Raji (cell line): ENCODE measurements around the gene TBC1D16.

Source experiments
- POLR2A ChIP-seq: IDR thresholded peaks from 2 replicates; pipeline ENCODE4 v1.6.1; 2011; ENCODE audit warnings: low read depth, low read length, control low read depth; ENCODE audit not compliant: insufficient read depth

Gene TBC1D16

GRCh38 chr17:79914813-79915740 is 120.6 kb downstream of the TBC1D16 start:
- TF ChIP-seq POLR2A, result no peak

DNA sequence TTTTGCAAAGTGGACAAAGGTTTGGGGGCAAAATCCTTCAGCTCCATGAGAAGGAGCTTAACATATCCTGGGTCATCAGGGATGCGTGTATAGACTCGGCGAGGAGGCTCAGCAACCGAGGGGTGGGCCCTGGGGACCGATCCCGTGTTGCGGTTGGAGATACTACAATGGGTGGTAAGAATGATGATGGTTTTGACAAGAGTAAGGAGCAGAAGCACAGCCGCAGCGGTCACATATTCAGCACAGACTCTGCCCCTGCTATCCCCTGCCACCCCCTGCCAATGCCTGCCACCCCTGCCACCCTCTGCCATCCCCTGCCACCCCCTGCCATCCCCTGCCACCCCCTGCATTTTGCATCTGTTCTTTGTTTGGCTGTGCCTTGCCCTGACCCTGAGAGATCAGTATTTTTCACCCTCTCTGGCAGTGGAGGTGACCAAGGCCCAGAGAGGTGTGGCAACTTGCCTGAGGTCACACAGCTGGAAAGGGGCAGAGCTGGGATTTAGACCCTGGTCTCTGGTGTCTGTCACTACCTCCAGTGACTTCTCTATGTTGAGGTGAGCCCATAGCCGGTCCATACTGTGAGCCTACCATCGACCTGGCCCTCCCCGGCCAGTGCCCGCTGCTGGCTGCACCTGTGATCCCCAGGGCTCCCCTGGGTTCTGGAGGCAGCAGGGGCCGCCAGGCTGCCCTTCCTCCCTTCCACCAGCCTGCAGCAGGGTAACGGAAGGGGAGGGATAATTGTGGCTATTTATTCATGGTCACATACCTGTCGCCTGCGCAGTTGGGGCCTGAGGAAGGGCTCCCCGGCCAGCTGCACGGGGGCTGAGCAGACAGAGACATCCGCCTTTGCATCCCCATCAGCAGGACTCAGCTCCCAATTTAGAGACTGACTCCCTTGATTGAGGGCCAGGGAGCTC is 121.5 kb downstream of the TBC1D16 start:
- no peak for TF ChIP-seq POLR2A

- no peak for TF ChIP-seq POLR2A
Observed at GRCh38 chr17:79913451-79913850, 122.2 kb downstream of the TBC1D16 start.

DNA sequence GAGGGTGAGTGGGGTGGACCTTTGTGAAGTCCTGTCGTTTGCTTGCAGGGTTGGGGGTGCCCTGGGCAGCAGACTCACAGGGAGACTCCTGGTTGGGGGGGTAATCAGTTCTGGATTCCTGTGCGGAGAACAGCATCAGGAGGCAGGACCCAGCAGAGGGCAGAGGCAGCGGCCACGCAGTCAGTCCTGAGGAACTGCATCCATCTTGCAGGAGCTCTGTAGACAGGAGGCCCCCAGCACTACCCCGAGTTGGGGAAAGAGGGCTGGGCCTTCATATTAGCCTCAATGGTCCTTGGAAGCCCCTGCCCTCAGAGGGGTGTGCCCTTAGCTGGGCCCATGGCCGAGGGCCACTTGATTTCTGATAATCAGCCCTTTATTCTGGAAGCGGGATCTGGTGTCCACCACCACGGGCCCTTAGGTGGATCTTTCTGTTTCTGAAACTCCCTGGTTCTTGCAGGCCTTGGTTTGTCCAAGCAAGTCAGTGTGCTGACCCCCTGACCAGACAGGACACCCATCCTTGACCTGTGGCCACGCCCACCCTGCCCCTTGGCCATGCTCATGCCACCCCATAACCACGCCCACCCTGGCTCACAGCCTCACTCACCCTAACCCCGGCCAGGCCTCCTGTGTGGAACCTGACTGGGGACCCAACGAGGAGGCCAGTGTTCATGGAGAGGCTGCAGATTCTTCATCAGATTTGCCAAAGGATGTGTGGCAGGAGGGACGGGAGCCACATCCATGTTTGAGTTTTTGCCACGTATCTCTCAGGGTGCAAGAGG is 122.9 kb downstream of the TBC1D16 start:
- TF ChIP-seq POLR2A, result no peak

GRCh38 chr17:79911430-79912399 is 124.0 kb downstream of the TBC1D16 start:
- TF ChIP-seq POLR2A, result no peak

DNA sequence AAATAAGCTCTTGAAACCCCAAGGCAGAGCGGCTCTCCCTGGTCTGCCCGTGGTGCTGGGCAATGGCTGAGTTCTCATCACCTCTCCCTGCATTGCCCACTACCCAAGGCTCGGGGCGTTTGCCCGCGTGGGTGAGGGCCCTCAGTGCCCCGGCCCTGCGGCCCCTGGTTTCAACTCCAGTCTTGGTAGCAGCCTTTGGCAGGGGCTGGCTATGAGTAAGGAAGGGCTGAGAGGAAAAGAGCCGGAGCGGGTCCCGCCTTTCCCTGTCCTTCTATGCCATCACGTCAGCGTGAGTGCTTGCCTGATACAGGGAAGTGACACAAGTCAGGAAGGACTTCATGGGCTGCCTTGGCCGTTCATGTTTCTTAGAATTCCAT is 124.7 kb downstream of the TBC1D16 start:
- TF ChIP-seq POLR2A, result no peak

- no peak for TF ChIP-seq POLR2A
Observed at GRCh38 chr17:79909121-79909520, 126.6 kb downstream of the TBC1D16 start.

DNA sequence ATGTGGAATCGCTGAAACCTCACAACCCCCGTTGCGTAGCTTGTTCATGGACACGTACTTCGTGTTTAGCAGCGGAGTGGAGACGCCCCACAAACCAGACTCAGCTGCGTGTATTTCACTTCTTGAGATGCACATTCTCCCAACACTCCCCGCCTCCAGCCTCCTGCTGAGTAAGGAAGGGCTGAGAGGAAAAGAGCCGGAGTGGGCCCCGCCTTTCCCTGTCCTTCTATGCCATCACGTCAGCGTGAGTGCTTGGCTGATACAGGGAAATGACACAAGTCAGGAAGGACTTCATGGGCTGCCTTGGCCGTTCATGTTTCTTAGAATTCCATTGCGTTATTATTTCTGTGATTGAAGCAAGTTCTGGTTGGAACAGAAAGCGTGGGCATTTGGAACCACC is 127.8 kb downstream of the TBC1D16 start:
- no peak for TF ChIP-seq POLR2A

- TF ChIP-seq POLR2A, result no peak
Observed at GRCh38 chr17:79907217-79907715, 128.4 kb downstream of the TBC1D16 start.

GRCh38 chr17:79905832-79906231 is 129.8 kb downstream of the TBC1D16 start:
- no peak for TF ChIP-seq POLR2A

DNA sequence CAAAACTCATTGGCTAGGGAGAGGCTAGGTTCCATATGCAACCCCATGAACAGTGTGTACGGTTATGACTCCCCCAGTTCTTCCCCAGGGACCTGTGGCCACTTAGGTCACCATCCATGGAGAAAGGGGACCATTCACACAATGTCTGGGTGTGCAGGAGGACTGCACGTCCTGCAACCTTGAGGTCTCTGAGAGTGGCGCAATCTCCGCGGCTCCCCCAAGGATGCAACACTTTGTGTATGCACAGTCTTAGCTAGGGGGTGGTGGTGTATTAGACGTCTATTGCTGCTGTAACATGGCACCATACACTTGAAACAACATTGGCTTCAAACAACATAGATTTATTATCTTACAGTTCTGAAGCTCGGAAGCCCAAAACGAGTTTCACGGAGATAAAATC is 130.8 kb downstream of the TBC1D16 start:
- TF ChIP-seq POLR2A, result no peak

GRCh38 chr17:79902146-79902791 is 133.4 kb downstream of the TBC1D16 start:
- TF ChIP-seq POLR2A, result no peak

- no peak for TF ChIP-seq POLR2A
Observed at GRCh38 chr17:79901131-79901530, 134.5 kb downstream of the TBC1D16 start.

DNA sequence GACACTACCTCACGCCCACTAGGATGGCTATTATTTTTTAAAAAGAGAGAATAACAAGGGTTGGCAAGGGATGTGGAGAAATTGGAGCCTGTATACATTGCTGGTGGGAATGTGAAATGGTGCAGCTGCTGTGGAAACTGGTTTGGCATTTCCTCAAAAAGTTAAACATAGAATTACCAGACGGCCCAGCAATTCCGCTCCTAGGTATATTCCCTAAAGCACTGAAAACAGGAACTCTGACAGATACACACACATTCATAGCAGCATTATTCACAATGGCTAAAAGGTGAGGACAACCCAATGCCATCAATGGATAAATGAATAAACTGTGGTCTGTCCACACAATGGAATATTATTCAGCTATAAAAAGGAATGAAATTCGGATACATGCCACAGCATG is 136.1 kb downstream of the TBC1D16 start:
- no peak for TF ChIP-seq POLR2A
